K562 (cell line): ENCODE results near the gene EIF4E2. TPM values are rescaled to one million over a fixed set of nuclear protein-coding genes. Genes with fewer than 3 reads are reported as not detected.

Experiments
- BCLAF1 ChIP-seq, 2 experiments: fragments of 450-650 bp in 1 of 2; IDR thresholded peaks; 2 replicates each; pipeline ENCODE4 v1.6.1; 2011 to 2017; ENCODE audit warnings: low read depth in 2 of 2, antibody characterized with exemption in 1 of 2, borderline replicate concordance in 1 of 2, low read length in 1 of 2, mild to moderate bottlenecking in 1 of 2, mixed read lengths in 1 of 2; ENCODE audit not compliant: control insufficient read depth in 1 of 2
- CREB3 ChIP-seq: fragments of 450-650 bp; conservative IDR thresholded peaks from 2 replicates; pipeline ENCODE4 v1.6.1; 2016; ENCODE audit warnings: missing genetic modification characterization, low read depth, mild to moderate bottlenecking, missing compliant biosample characterization, moderate library complexity
- E2F4 ChIP-seq: sonication (generic); formaldehyde crosslinking; IDR thresholded peaks from 2 replicates; pipeline ENCODE4 v1.8.0; 2022; ENCODE audit warnings: mild to moderate bottlenecking, low read depth, missing genetic modification reagents
- ETV5 ChIP-seq: sonication (generic); formaldehyde crosslinking; IDR thresholded peaks from 2 replicates; pipeline ENCODE4 v1.4.0; 2020; ENCODE audit warnings: low read depth, mild to moderate bottlenecking, missing genetic modification reagents
- HSF4 ChIP-seq: fragments of 250-450 bp; sonication (Bioruptor Pico); IDR thresholded peaks from 2 replicates; pipeline ENCODE4 v2.1.2; 2022; ENCODE audit warnings: mild to moderate bottlenecking, moderate library complexity, borderline replicate concordance
- NR1H2 ChIP-seq: sonication (generic); formaldehyde crosslinking; IDR thresholded peaks from 2 replicates; pipeline ENCODE4 v1.4.0; 2020; ENCODE audit warnings: mild to moderate bottlenecking, missing genetic modification reagents
- POLR2H ChIP-seq: IDR thresholded peaks from 2 replicates; pipeline ENCODE4 v1.6.1; 2016; ENCODE audit warnings: missing genetic modification characterization, low read depth, mild to moderate bottlenecking, control low read depth, missing compliant biosample characterization, moderate library complexity
- RREB1 ChIP-seq: fragments of 250-450 bp; sonication (Bioruptor Pico); IDR thresholded peaks from 2 replicates; pipeline ENCODE4 v1.4.0; 2020
- SREBF1 ChIP-seq: fragments of 150-350 bp; IDR thresholded peaks from 2 replicates; pipeline ENCODE4 v1.6.1; 2014; ENCODE audit warnings: antibody characterized with exemption, low read depth, low read length, borderline replicate concordance
- SRSF3 ChIP-seq: fragments of 200-400 bp; formaldehyde crosslinking; IDR thresholded peaks from 2 replicates; pipeline ENCODE4 v1.6.1; 2016; ENCODE audit warnings: mild to moderate bottlenecking, low read length, moderate library complexity; ENCODE audit not compliant: insufficient read depth
- ZBED1 ChIP-seq: IDR thresholded peaks from 2 replicates; pipeline ENCODE4 v1.6.1; 2014
- ZNF3 ChIP-seq: fragments of 250-450 bp; sonication (Bioruptor Pico); IDR thresholded peaks from 2 replicates; pipeline ENCODE4 v1.5.0; 2021; ENCODE audit warnings: mild to moderate bottlenecking, moderate library complexity
- ZNF668 ChIP-seq: fragments of 250-450 bp; sonication (Bioruptor Pico); IDR thresholded peaks from 2 replicates; pipeline ENCODE4 v1.8.0; 2022; ENCODE audit warnings: mild to moderate bottlenecking, inconsistent platforms
- polyA plus RNA-seq, 8 experiments: library from polyadenylated mRNA; depleted of rRNA in 4 of 8; stranded (reverse) in 5 of 8; unstranded in 3 of 8; fragments of >200 nt; fragmentation: Nextera tagmentation in 2 of 8; fragmentation: Illumina TruSeq in 1 of 8; extraction: Ambion mirVana in 2 of 8; extraction: Trizol in 1 of 8; gene quantifications; 2 replicates each; pipeline versions ENCODE4 v1.2.1 to v1.2.3, GENCODE V29; 2011 to 2014; ENCODE audit warnings: inconsistent platforms in 1 of 8, missing spikeins in 1 of 8
- total RNA-seq, 7 experiments: library from RNA; depleted of rRNA in 6 of 7; stranded (reverse); fragments of >200 nt in 6 of 7; fragmentation: Illumina TruSeq in 2 of 7; extraction: Trizol in 2 of 7; gene quantifications; 2 replicates each; pipeline versions ENCODE4 v1.2.1 to v1.2.3, GENCODE V29; 2011 to 2021; ENCODE audit warnings: low replicate concordance in 1 of 7

Gene EIF4E2
- total and polyA plus RNA-seq, 9 of the 15 experiments (the other 6 are each of a cell fraction or from before 2014, with no cell fraction given), result 33.9 to 169 (median 77.5) TPM

GRCh38 chr2:232550354-232551249 lies at the start of gene EIF4E2, which contains the start of gene TIGD1 (continued):
- TF ChIP-seq ZBED1 (no peak), RREB1 (CRISPR knock-in tag) (no peak), HSF4 (CRISPR knock-in tag) (no peak), BCLAF1 (IDR thresholded peaks at IDR 0.05; ENCODE audit: borderline replicate concordance in 1 of 2, control insufficient read depth in 1 of 2, low read depth in 2 of 2, low read length in 1 of 2) (peak in 1 of 2 experiments; percentile 97; a peak in 2 of 4 replicates), ETV5 (peak; percentile 79), SRSF3 (no peak), SREBF1 (no peak), POLR2H (tag) (peak; percentile 60), ZNF668 (CRISPR knock-in tag) (no peak), E2F4 (CRISPR knock-in tag) (no peak), CREB3 (tag) (no peak), ZNF3 (no peak), NR1H2 (CRISPR knock-in tag) (no peak)
